Caco-2 (cell line): ENCODE results near the gene SPRN. TPM values are rescaled to one million over a fixed set of nuclear protein-coding genes. Genes with fewer than 3 reads are reported as not detected.
"Not testable (repeated sequence)": the region's sequence is repeated elsewhere in the genome, so short reads cannot be mapped to it uniquely, and the experiment has no call there.

Source experiments
- BruUV-seq: library from RNA; stranded (reverse); fragments of 400-500 nt; replicated peaks from 2 replicates; lab custom pipeline; 2021; lab: Mats Ljungman, UMichigan
- CTCF ChIA-PET: fragments of 300-600 bp; sonication (Branson Sonifier 250); formaldehyde crosslinking; loops from one replicate; lab custom pipeline; 2022; ENCODE audit warnings: antibody characterized with exemption; lab: Charles Lee
- POLR2A ChIA-PET: fragments of 300-600 bp; sonication (Branson Sonifier 250); formaldehyde crosslinking; loops from one replicate; lab custom pipeline; 2022; ENCODE audit warnings: antibody characterized with exemption; lab: Charles Lee
- DNase-seq, 2 experiments: peaks; one replicate each; pipeline versions ENCODE4 v3.0.0 to v3.0.0-alpha.2; 2020 to 2022
- H3K27me3 ChIP-seq: replicated peaks from 2 replicates; pipeline ENCODE4 v1.6.0; 2011; ENCODE audit warnings: low read length; ENCODE audit not compliant: control insufficient read depth, insufficient read depth
- H3K36me3 ChIP-seq: 2 replicates; pipeline ENCODE4 v1.5.1; 2011; ENCODE audit warnings: low read length; ENCODE audit not compliant: control insufficient read depth, insufficient read depth
- H3K4me1 ChIP-seq: fragments of 250-450 bp; sonication (Bioruptor Pico); 2 replicates; pipeline ENCODE4 v1.5.1; 2020; ENCODE audit warnings: mild to moderate bottlenecking
- H3K4me3 ChIP-seq: 2 replicates; pipeline ENCODE4 v1.5.1; 2011; ENCODE audit warnings: low read depth, mild to moderate bottlenecking, control low read depth, low read length
- H3K9me3 ChIP-seq: fragments of 250-450 bp; sonication (Bioruptor Pico); 2 replicates; pipeline ENCODE4 v1.5.1; 2020; ENCODE audit warnings: mild to moderate bottlenecking, moderate library complexity
- H3K27ac Mint-ChIP-seq: one replicate; pipeline ENCODE4 v1.8.0; 2022; ENCODE audit warnings: mixed read lengths; ENCODE audit not compliant: unreplicated experiment
- H3K27me3 Mint-ChIP-seq: one replicate; pipeline ENCODE4 v1.8.0; 2022; ENCODE audit warnings: mixed read lengths; ENCODE audit not compliant: insufficient read depth, unreplicated experiment
- H3K36me3 Mint-ChIP-seq: one replicate; pipeline ENCODE4 v1.8.0; 2022; ENCODE audit warnings: mild to moderate bottlenecking, mixed read lengths; ENCODE audit not compliant: insufficient read depth, unreplicated experiment
- H3K4me1 Mint-ChIP-seq: one replicate; pipeline ENCODE4 v1.8.0; 2022; ENCODE audit warnings: low read depth, mixed read lengths; ENCODE audit not compliant: unreplicated experiment
- H3K4me3 Mint-ChIP-seq: one replicate; pipeline ENCODE4 v1.8.0; 2022; ENCODE audit warnings: mild to moderate bottlenecking, moderate library complexity, mixed read lengths; ENCODE audit not compliant: unreplicated experiment
- H3K9me3 Mint-ChIP-seq: one replicate; pipeline ENCODE4 v1.8.0; 2022; ENCODE audit warnings: mixed read lengths; ENCODE audit not compliant: unreplicated experiment
- intact Hi-C: fragments of 100-400 bp; cut with micrococcal nuclease; formaldehyde crosslinking; loops from one replicate; pipeline ENCODE4 v1.10.0; 2022; ENCODE audit not compliant: unreplicated experiment
- total RNA-seq: library from RNA; stranded (reverse); gene quantifications from 2 replicates; pipeline ENCODE4 v1.2.3, GENCODE V29; 2022
- TF ChIP-seq, protein P1 (sequence below), 2 experiments: fragments of 200-600 bp in 1 of 2; IDR thresholded peaks; 1 replicate in 1 of 2; 2 replicates in 1 of 2; pipeline versions ENCODE4 v1.5.1 to v1.8.0; 2011 to 2022; ENCODE audit warnings: antibody characterized with exemption in 1 of 2, control low read depth in 1 of 2, inconsistent platforms in 1 of 2, low read depth in 1 of 2, low read length in 1 of 2, mild to moderate bottlenecking in 1 of 2, moderate library complexity in 1 of 2; ENCODE audit not compliant: insufficient read depth in 1 of 2, severe bottlenecking in 1 of 2, unreplicated experiment in 1 of 2

SPRN gene
- total RNA-seq, 1 experiment from 2014 or later, result not detected

GRCh38 chr10:133390597-133391248 lies 33.7 kb downstream of the SPRN start:
- DNase-seq, result peak in 1 of 2 experiments; percentile 20
- H3K36me3 ChIP-seq, result no peaks in the 10 kb centered on the region; the same call in 1 of the 2 replicates
- intact Hi-C loops, result loop anchor here (5.0 kb wide), 1 partner anchor 63 kb away; no protein-coding TSS in a partner anchor
- Mint-ChIP-seq H3K36me3 (peaks cover 27% of the 10 kb centered on the region), H3K27me3 (no peaks in the 10 kb centered on the region), H3K4me3 (no peak overlapping the region), H3K27ac (no peak overlapping the region), H3K4me1 (no peaks in the 10 kb centered on the region), H3K9me3 (no peaks in the 10 kb centered on the region)
- no peaks in the 10 kb centered on the region for H3K9me3 ChIP-seq
- BruUV-seq, result no TSS peak
- POLR2A ChIA-PET, result no interaction called here
- TF ChIP-seq, protein P1, sequence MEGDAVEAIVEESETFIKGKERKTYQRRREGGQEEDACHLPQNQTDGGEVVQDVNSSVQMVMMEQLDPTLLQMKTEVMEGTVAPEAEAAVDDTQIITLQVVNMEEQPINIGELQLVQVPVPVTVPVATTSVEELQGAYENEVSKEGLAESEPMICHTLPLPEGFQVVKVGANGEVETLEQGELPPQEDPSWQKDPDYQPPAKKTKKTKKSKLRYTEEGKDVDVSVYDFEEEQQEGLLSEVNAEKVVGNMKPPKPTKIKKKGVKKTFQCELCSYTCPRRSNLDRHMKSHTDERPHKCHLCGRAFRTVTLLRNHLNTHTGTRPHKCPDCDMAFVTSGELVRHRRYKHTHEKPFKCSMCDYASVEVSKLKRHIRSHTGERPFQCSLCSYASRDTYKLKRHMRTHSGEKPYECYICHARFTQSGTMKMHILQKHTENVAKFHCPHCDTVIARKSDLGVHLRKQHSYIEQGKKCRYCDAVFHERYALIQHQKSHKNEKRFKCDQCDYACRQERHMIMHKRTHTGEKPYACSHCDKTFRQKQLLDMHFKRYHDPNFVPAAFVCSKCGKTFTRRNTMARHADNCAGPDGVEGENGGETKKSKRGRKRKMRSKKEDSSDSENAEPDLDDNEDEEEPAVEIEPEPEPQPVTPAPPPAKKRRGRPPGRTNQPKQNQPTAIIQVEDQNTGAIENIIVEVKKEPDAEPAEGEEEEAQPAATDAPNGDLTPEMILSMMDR (IDR thresholded peaks at IDR 0.05; ENCODE audit: insufficient read depth in 1 of 2, low read depth in 1 of 2, low read length in 1 of 2, severe bottlenecking in 1 of 2, unreplicated experiment in 1 of 2), result no peak
- no peaks in the 10 kb centered on the region for H3K27me3 ChIP-seq
- H3K4me1 ChIP-seq, result peaks cover 10% of the 10 kb centered on the region; the same call in 1 of the 2 replicates
- CTCF ChIA-PET, result no interaction called here
- no peak overlapping the region for H3K4me3 ChIP-seq

DNA sequence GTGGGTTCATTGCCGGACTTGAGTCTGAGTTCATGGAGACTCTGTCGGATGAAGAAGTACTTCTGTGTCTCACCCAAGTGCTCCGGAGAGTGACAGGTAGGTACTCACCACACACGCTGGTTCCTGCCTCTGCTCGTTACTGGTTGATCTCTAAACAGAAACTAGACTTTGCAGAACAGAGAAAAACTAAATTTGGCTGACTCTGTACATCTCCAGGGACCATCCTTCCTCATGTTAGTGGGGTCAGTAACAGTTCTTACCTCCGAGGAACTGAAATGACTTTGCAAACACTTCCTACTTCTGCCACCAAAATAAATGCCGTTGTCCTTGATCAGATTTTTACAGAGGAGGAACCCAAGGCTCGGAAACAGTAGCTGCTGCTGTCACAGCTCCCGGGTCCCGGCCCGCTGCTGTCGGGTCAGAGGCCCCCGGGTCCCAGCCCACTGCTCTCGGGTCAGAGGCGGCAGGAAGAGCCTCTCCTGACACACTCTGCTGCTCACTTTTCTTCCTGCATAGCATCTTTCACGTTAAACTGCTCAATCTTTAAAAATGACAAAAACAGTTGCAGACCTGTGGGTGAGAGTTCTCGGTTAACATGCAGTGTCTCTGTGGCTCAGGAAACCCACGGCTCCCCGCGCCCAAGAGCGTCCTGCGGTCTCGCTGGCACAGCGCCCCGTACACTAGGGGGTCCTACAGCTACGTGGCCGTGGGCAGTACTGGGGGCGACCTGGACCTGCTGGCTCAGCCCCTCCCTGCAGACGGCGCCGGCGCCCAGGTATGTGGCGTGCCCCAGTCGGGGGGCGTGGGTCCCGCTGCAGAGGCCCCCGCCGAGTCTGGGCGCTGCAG lies 35.2 kb downstream of the SPRN start:
- no peaks in the 10 kb centered on the region; the same call in 1 of the 2 replicates for H3K36me3 ChIP-seq
- Mint-ChIP-seq H3K9me3 (no peaks in the 10 kb centered on the region), H3K36me3 (peaks cover 20% of the 10 kb centered on the region), H3K27ac (no peak overlapping the region), H3K4me3 (no peak overlapping the region), H3K27me3 (no peaks in the 10 kb centered on the region), H3K4me1 (no peaks in the 10 kb centered on the region)
- peaks cover 8% of the 10 kb centered on the region; the same call in 1 of the 2 replicates for H3K4me1 ChIP-seq
- peak in 1 of 2 experiments; percentile 25 for DNase-seq
- POLR2A ChIA-PET, result no interaction called here
- H3K9me3 ChIP-seq, result no peaks in the 10 kb centered on the region
- TF ChIP-seq, protein P1 (IDR thresholded peaks at IDR 0.05; ENCODE audit: insufficient read depth in 1 of 2, low read depth in 1 of 2, low read length in 1 of 2, severe bottlenecking in 1 of 2, unreplicated experiment in 1 of 2), result no peak
- no peaks in the 10 kb centered on the region for H3K27me3 ChIP-seq
- CTCF ChIA-PET, result no interaction called here
- intact Hi-C loops, result no loop called here
- no TSS peak for BruUV-seq
- H3K4me3 ChIP-seq, result no peak overlapping the region

- CTCF ChIA-PET, result no interaction called here
- TF ChIP-seq, protein P1 (IDR thresholded peaks at IDR 0.05; ENCODE audit: insufficient read depth in 1 of 2, low read depth in 1 of 2, low read length in 1 of 2, severe bottlenecking in 1 of 2, unreplicated experiment in 1 of 2), result no peak
- Histone ChIP-seq H3K4me3 (no peak overlapping the region), H3K36me3 (no peaks in the 10 kb centered on the region; the same call in 1 of the 2 replicates), H3K27me3 (no peaks in the 10 kb centered on the region), H3K4me1 (peaks cover 8% of the 10 kb centered on the region; the same call in 1 of the 2 replicates), H3K9me3 (no peaks in the 10 kb centered on the region)
- H3K27ac Mint-ChIP-seq, result no peak overlapping the region
- no peak overlapping the region for H3K4me3 Mint-ChIP-seq
- POLR2A ChIA-PET, result no interaction called here
- H3K27me3 Mint-ChIP-seq, result no peaks in the 10 kb centered on the region
- intact Hi-C loops, result no loop called here
- no peaks in the 10 kb centered on the region for H3K4me1 Mint-ChIP-seq
- no TSS peak for BruUV-seq
- no peaks in the 10 kb centered on the region for H3K9me3 Mint-ChIP-seq
- H3K36me3 Mint-ChIP-seq, result peaks cover 12% of the 10 kb centered on the region
- peak in 1 of 2 experiments; percentile 21 for DNase-seq
Measured at GRCh38 chr10:133388236-133388972, 36.0 kb downstream of the SPRN start.

GRCh38 chr10:133386951-133387350 lies 37.5 kb downstream of the SPRN start:
- H3K36me3 ChIP-seq, H3K4me1 Mint-ChIP-seq, H3K36me3 Mint-ChIP-seq, H3K9me3 ChIP-seq, BruUV-seq, CTCF ChIA-PET, H3K9me3 Mint-ChIP-seq, DNase-seq, H3K27ac Mint-ChIP-seq, POLR2A ChIA-PET, intact Hi-C loops, H3K4me3 ChIP-seq, H3K4me1 ChIP-seq, H3K27me3 Mint-ChIP-seq, H3K27me3 ChIP-seq, H3K4me3 Mint-ChIP-seq: not testable (repeated sequence)
